GM18858 (cell line): ENCODE measurements around the gene TOMM40.
"Not testable (repeated sequence)": the region's sequence is repeated elsewhere in the genome, so short reads cannot be mapped to it uniquely, and the experiment has no call there.

Experiments used
- ATAC-seq: cut with Tn5 transposase; IDR thresholded peaks from one replicate; pipeline ENCODE4 v1.9.1; 2021; ENCODE audit not compliant: unreplicated experiment

TOMM40 gene

DNA sequence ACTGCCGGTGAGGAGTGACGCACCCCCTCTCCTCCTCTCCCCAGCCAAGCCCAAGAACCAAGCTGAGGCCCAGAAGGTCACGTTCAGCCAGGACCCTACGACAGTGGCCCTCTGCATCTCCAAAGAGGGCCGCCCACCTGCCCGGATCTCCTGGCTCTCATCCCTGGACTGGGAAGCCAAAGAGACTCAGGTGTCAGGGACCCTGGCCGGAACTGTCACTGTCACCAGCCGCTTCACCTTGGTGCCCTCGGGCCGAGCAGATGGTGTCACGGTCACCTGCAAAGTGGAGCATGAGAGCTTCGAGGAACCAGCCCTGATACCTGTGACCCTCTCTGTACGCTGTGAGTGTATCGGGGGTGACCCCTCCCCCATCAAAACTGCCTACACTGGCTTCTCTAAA, 19.2 kb upstream of the TOMM40 start:
- no peak for ATAC-seq

GRCh38 chr19:44872661-44873060, 18.4 kb upstream of the TOMM40 start:
- ATAC-seq = no peak

DNA sequence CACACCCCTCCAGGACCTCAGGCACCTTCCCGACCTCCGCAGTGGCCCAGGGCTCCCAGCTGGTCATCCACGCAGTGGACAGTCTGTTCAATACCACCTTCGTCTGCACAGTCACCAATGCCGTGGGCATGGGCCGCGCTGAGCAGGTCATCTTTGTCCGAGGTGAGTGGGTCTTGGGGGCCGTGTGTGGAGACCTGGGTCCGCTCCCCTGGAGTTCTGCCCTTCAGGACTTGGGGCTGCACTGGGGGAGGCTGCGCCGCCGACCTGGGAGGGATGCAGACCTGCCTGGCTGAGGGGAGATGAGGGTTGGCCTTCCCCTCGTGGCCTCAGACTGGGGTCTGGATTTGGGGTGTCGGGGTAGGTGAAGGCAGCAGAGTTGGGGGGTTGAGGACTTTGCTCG, 16.7 kb upstream of the TOMM40 start:
- ATAC-seq = no peak

DNA sequence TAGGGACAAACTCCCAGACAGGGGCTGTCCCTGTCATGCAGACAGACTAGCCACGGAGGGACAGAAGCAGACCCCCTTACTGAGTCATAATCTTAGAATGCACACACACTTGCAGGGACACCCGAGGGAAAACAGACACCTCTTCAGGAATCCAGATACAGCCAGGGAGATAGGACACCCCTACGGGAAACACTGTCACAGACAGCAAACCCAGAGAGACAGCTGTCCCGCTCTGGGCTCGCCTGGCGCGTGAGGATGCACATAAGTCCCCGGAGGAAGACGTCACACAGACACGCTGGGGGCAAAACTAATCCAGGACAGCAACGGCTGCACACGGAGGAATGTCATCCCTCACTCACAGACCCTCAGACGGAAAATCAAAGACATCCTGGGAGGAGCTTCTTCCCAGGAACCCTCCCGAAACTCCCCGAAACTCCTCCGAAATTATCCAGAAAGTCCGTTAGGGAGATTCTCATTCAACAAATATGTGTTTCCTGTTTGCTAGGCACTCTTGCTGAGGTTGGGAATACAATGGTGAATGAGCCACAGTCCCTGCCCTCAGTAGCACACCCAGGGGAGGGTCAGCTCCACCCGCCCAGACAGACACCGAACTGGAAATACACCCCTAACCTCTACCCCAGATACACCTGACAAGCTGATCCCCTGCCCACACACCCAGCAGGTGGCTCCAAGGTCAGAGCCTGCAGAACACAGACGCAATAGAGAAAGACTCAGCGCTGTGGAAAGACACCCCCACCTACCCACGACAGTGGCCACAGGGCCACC, 15.2 kb upstream of the TOMM40 start:
- ATAC-seq = no peak

DNA sequence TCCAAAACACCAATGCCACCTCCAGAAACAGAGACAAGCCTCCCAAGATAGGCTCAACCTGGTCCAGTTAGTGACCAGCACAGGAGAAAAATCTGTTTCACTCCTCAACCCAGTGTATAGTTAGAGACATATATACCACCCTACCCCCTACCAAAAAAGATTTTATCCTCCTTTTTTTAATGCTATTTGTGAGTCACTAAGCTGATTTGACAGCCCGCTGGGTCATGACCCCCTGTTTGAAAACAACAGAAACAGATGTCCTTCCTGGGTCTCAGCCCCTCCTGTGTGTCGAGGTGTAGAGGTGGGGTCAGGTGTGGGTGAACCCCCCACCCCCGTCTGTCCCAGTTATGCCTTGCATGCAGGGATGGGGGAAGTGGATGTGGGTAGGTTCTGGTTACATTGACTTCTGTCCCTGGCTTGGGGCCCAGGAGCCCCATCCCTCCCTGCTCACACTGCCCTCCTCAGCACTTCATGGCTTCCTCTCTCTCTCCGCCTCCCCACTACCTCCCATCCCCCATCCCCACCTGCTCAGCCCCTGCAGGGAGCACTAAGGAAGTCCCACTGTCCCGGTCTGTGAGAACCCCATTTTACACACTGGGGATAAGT, 14.0 kb upstream of the TOMM40 start:
- no peak for ATAC-seq

GRCh38 chr19:44878120-44878865, 12.8 kb upstream of the TOMM40 start:
- ATAC-seq = no peak

DNA sequence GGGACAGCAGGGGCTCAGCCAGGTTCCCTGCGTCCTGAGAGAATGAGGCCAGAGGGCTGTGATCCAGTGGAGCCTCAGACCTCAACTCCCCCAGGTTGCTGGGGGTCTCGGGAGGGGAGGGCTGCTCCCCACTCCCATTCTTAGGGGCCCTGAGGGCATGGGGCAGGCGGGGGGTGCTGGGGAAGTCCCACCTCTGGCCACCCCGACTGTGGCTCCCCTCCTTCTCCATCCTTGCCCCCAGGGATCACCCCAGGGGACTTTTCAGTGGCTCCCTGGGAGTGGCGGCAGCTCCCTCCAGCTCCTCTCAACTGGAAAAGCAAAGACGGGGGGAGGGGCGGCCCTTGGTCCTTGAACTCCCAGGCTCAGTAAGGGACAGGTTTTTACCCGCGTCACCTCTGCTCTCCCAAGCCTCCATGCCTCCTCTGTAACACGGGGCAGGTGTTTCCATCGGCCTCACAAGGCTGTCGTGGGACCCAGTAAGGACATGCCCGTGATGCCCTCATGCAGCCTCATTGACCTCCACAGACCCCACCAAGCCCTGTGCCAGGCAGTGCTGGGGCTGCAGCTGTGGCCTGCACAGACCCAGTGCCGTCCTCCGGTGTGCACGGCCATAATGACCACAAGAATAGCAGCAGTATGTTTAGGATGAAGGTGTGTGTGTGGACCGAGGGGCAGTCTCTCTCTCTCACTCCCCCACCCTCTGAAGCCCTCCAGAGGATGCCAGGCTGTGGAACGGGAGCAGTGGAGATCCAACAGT, 11.6 kb upstream of the TOMM40 start:
- ATAC-seq = no peak

GRCh38 chr19:44882063-44882462, 9.0 kb upstream of the TOMM40 start:
- ATAC-seq = no peak

- ATAC-seq = not testable (repeated sequence)
These were observed 8.2 kb upstream of the TOMM40 start for GRCh38 chr19:44882619-44883397.

GRCh38 chr19:44883922-44884321, 7.1 kb upstream of the TOMM40 start:
- no peak for ATAC-seq

- no peak for ATAC-seq
These were observed 6.5 kb upstream of the TOMM40 start for GRCh38 chr19:44884566-44884965.

DNA sequence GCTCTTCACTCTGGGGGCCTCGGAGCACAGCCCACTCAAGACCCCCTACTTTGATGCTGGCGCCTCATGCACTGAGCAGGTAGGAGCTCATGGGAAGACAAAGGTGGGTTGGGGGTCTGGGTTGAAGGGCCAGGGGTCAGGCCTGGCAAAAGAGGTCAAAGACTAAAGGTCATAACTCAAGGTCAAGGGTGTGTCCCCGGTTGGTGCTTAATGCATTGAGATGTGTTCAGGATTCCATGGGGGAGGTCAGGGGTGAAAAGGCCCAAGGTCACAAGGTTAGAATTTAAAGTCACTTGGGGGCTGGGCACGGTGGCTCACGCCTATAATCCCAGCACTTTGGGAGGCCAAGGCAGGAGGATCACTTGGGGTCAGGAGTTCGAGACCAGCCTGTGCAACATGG, 4.9 kb upstream of the TOMM40 start:
- ATAC-seq = no peak

GRCh38 chr19:44887648-44888047, 3.4 kb upstream of the TOMM40 start:
- ATAC-seq = no peak

GRCh38 chr19:44888335-44888734, 2.7 kb upstream of the TOMM40 start:
- ATAC-seq = not testable (repeated sequence)

- no peak for ATAC-seq
These were observed 1.2 kb upstream of the TOMM40 start for GRCh38 chr19:44889830-44890365.

DNA sequence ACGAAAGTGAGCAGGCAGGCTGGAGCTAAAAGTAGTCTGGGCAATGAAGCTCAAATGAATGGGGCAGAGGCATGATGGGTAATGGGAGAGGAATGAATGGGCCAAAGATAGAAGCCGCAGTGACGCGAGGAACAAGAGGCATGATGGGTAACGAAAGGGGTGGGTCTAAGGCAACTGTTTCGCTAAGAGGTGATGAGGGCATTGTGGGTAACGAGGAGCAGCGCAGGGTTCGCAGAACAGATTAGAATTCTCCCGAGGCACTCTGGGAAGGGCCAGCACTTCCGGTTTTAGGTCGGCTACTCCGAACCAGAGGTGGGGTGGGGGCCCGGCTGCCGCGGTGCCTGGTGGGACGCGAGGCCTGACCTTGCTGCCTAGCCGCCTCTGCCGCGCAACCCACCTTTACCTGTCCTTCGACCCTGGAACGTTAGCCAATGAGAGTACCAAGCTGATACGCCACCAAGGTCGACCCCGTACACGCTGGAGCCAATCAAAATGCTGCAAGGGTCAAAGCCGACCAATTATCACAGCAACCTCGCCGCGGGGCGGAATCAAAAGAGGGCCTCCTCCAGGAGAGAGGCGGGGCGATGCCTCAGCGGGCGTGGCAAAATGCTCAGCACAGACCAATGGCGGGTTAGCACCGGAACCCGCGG, 563 bp upstream of the TOMM40 start:
- peak; percentile 73 for ATAC-seq

DNA sequence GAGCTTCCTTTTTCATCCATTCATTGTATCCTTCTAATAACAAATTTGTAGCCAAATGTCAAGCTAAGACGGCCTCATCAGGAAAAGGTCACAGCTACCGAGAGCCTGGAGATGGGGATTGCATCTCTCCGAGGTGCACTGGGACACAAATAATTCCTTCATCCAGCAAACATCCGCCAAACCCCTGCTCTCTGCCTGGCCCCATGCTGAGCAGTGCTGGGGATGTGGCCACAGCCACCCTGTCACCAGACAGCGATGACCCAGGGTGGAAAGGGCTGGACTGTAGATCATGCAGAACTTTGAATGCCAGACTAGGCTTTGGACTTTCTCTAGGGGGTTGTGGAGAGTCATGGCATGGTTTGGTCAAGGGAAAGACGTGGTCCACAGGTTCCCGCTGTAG, 1.9 kb downstream of the TOMM40 start:
- ATAC-seq = no peak

GRCh38 chr19:44893332-44894051, 2.4 kb downstream of the TOMM40 start:
- ATAC-seq = no peak

GRCh38 chr19:44894052-44894400, 3.0 kb downstream of the TOMM40 start:
- ATAC-seq = no peak
